HepG2 (cell line): ENCODE data around the gene FBF1. TPM values are rescaled to one million over a fixed set of nuclear protein-coding genes. Genes with fewer than 3 reads are reported as not detected.
A peak's percentile ranks its signal among the peaks of the same experiment; 100 is the strongest.

Experiments used
- ARID2 ChIP-seq: sonication (generic); formaldehyde crosslinking; IDR thresholded peaks from 2 replicates; pipeline ENCODE4 v1.8.1; 2022; ENCODE audit warnings: mild to moderate bottlenecking, missing genetic modification reagents, borderline replicate concordance
- CEBPB ChIP-seq: IDR thresholded peaks from 2 replicates; pipeline ENCODE4 v1.6.1; 2011; ENCODE audit warnings: low read depth, low read length, improper control_type of control experiment, borderline replicate concordance
- FOSL2 ChIP-seq: sonication (generic); formaldehyde crosslinking; IDR thresholded peaks from 2 replicates; pipeline ENCODE4 v1.4.0; 2020; ENCODE audit warnings: missing genetic modification reagents
- HNF4A ChIP-seq: sonication (generic); formaldehyde crosslinking; IDR thresholded peaks from 2 replicates; pipeline ENCODE4 v1.4.0; 2020; ENCODE audit warnings: missing genetic modification reagents
- HNF4G ChIP-seq, 2 experiments: sonication (generic) in 1 of 2; formaldehyde crosslinking in 1 of 2; IDR thresholded peaks; 2 replicates each; pipeline versions ENCODE4 v1.4.0 to v1.6.1; 2011 to 2020; ENCODE audit warnings: borderline replicate concordance in 2 of 2, low read depth in 2 of 2, mild to moderate bottlenecking in 2 of 2, low read length in 1 of 2, missing genetic modification reagents in 1 of 2, moderate library complexity in 1 of 2
- NFRKB ChIP-seq: fragments of 450-650 bp; IDR thresholded peaks from 2 replicates; pipeline ENCODE4 v1.6.1; 2017
- NR2F1 ChIP-seq, 2 experiments: fragments of 450-650 bp in 1 of 2; formaldehyde crosslinking in 1 of 2; IDR thresholded peaks; 2 replicates each; pipeline versions ENCODE4 v1.5.0 to v1.6.1; 2016 to 2020; ENCODE audit warnings: mild to moderate bottlenecking in 1 of 2, missing compliant biosample characterization in 1 of 2, missing genetic modification reagents in 1 of 2, moderate library complexity in 1 of 2
- RFXANK ChIP-seq: IDR thresholded peaks from 2 replicates; pipeline ENCODE4 v1.6.1; 2016
- SCMH1 ChIP-seq: sonication (generic); formaldehyde crosslinking; IDR thresholded peaks from 2 replicates; pipeline ENCODE4 v1.9.0; 2021; ENCODE audit warnings: missing genetic modification reagents, mild to moderate bottlenecking, borderline replicate concordance
- SP4 ChIP-seq: sonication (generic); formaldehyde crosslinking; IDR thresholded peaks from 2 replicates; pipeline ENCODE4 v1.8.1; 2023; ENCODE audit warnings: mild to moderate bottlenecking, missing genetic modification reagents
- TMF1 ChIP-seq: sonication (generic); formaldehyde crosslinking; IDR thresholded peaks from 2 replicates; pipeline ENCODE4 v1.8.1; 2022; ENCODE audit warnings: low read depth, missing genetic modification reagents
- ZNF124 ChIP-seq: sonication (generic); formaldehyde crosslinking; IDR thresholded peaks from 2 replicates; pipeline ENCODE4 v1.4.0; 2020; ENCODE audit warnings: missing genetic modification reagents
- ZNF160 ChIP-seq: sonication (generic); formaldehyde crosslinking; IDR thresholded peaks from 2 replicates; pipeline ENCODE4 v1.8.0; 2022; ENCODE audit warnings: mild to moderate bottlenecking, inconsistent platforms, missing genetic modification reagents
- ZNF180 ChIP-seq: sonication (generic); formaldehyde crosslinking; IDR thresholded peaks from 2 replicates; pipeline ENCODE4 v1.4.0; 2020; ENCODE audit warnings: low read depth, missing genetic modification reagents, borderline replicate concordance
- ZNF383 ChIP-seq: sonication (generic); formaldehyde crosslinking; IDR thresholded peaks from 2 replicates; pipeline ENCODE4 v1.4.0; 2020; ENCODE audit warnings: missing genetic modification reagents, mild to moderate bottlenecking, borderline replicate concordance
- ZNF484 ChIP-seq: sonication (generic); formaldehyde crosslinking; IDR thresholded peaks from 2 replicates; pipeline ENCODE4 v1.5.1; 2020; ENCODE audit warnings: mild to moderate bottlenecking, low read depth, missing genetic modification reagents, borderline replicate concordance
- ZNF607 ChIP-seq: sonication (generic); formaldehyde crosslinking; IDR thresholded peaks from 2 replicates; pipeline ENCODE4 v1.5.1; 2020; ENCODE audit warnings: missing genetic modification reagents, mild to moderate bottlenecking, borderline replicate concordance
- ZNF782 ChIP-seq: sonication (generic); formaldehyde crosslinking; IDR thresholded peaks from 2 replicates; pipeline ENCODE4 v1.4.0; 2020; ENCODE audit warnings: missing genetic modification reagents, mild to moderate bottlenecking, borderline replicate concordance
- ZNF841 ChIP-seq: sonication (generic); formaldehyde crosslinking; IDR thresholded peaks from 2 replicates; pipeline ENCODE4 v1.8.1; 2023; ENCODE audit warnings: missing genetic modification reagents, borderline replicate concordance
- polyA plus RNA-seq, 8 experiments: library from polyadenylated mRNA; depleted of rRNA in 3 of 8; stranded (reverse) in 7 of 8; unstranded in 1 of 8; fragments of >200 nt; fragmentation: Illumina TruSeq in 4 of 8; extraction: Trizol in 4 of 8; gene quantifications; 2 replicates each; pipeline versions ENCODE4 v1.2.1 to v1.2.3, GENCODE V29; 2011 to 2016; ENCODE audit warnings: low read depth in 4 of 8, missing spikeins in 1 of 8, mixed read lengths in 1 of 8; ENCODE audit not compliant: insufficient read depth in 1 of 8
- total RNA-seq, 5 experiments: library from RNA; depleted of rRNA; stranded (reverse); fragments of >200 nt; fragmentation: Illumina TruSeq; extraction: Trizol; gene quantifications; 2 replicates each; pipeline ENCODE4 v1.2.3, GENCODE V29; 2016; ENCODE audit warnings: low read depth in 1 of 5
- TF ChIP-seq, protein P1 (sequence below): sonication (generic); formaldehyde crosslinking; IDR thresholded peaks from 2 replicates; pipeline ENCODE4 v1.5.0; 2020; ENCODE audit warnings: mild to moderate bottlenecking, missing genetic modification reagents, moderate library complexity
- TF ChIP-seq, protein P2 (sequence below): sonication (generic); formaldehyde crosslinking; IDR thresholded peaks from 2 replicates; pipeline ENCODE4 v1.5.0; 2020; ENCODE audit warnings: missing genetic modification reagents
- TF ChIP-seq, protein P3 (sequence below): sonication (generic); formaldehyde crosslinking; IDR thresholded peaks from 2 replicates; pipeline ENCODE4 v1.4.0; 2020; ENCODE audit warnings: missing genetic modification reagents, borderline replicate concordance

The FBF1 gene
- total and polyA plus RNA-seq, 2 of the 13 experiments (the other 11 are each of a cell fraction or from before 2014, with no cell fraction given), result 2.4 to 8.1 TPM

DNA sequence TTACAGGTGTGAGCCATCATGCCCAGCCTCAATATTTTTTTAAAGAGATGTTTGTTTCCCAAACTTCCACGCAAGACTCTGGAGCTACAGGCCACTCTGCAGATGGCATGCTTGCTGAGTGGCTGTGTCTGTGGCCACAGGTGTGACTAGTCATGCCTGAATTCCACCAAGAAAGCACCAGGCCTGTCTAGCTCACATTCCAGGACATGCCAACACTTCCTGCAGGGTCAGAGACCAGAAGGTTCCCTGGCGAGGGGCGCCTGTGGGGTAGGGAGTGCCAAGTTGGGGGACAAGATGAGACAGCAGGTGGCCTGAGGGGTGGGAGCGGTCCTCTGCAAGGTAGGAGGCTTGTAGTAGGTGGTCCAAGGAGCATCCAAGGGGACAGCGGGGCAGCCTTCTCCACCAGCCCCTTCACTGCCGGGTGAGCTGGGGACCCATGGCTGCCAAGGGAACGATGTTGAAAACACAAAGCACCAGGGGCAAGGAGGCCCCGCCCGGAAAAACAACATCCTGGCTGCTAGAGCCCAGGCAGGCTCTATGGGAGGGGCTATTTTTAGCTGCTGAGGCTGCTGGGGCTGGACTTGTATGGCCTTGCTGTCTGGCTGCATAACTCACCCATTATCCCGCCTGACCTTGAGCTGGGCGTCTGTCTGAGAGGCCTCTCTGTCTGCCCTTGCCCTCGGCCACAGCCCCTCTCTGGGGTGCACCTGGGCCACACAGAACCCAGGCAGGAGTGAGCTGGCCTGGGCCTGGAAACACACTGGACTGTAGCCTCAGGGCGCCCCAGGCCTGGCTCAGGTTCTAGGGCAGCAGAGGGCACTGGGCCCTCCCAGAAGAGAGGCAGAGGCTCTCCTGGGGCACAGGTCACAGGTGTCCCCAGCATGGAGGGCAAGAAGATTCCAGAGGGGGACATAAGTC is 68.1 kb downstream of the FBF1 start (continued):
- TF ChIP-seq ZNF782 (no peak), ARID2 (CRISPR knock-in tag) (peak; percentile 87), ZNF607 (CRISPR knock-in tag) (no peak; the same call in 1 of the 2 replicates), CEBPB (no peak), ZNF124 (CRISPR knock-in tag) (0 out of 2 replicates have a peak, but pooled peaks have one; percentile 27), ZNF160 (CRISPR knock-in tag) (peak; percentile 89), ZNF841 (no peak), NFRKB (no peak), ZNF383 (CRISPR knock-in tag) (no peak), ZNF484 (CRISPR knock-in tag) (no peak), HNF4A (CRISPR knock-in tag) (peak; percentile 92), TMF1 (CRISPR knock-in tag) (no peak), ZNF180 (CRISPR knock-in tag) (no peak), HNF4G (IDR thresholded peaks at IDR 0.05; ENCODE audit: borderline replicate concordance, low read depth, low read length) (peak; percentile 55; the same call in 1 of the 2 replicates), HNF4G (CRISPR knock-in tag; IDR thresholded peaks at IDR 0.05; ENCODE audit: borderline replicate concordance, low read depth) (peak; percentile 96), FOSL2 (CRISPR knock-in tag) (peak; percentile 79), NR2F1 (CRISPR knock-in tag; IDR thresholded peaks at IDR 0.05) (peak; percentile 23 to 58; a peak in 2 of 4 replicates), SCMH1 (CRISPR knock-in tag) (no peak), RFXANK (CRISPR knock-in tag) (no peak; the same call in 1 of the 2 replicates), SP4 (CRISPR knock-in tag) (peak; percentile 39; the same call in 1 of the 2 replicates)
- TF ChIP-seq, protein P1, sequence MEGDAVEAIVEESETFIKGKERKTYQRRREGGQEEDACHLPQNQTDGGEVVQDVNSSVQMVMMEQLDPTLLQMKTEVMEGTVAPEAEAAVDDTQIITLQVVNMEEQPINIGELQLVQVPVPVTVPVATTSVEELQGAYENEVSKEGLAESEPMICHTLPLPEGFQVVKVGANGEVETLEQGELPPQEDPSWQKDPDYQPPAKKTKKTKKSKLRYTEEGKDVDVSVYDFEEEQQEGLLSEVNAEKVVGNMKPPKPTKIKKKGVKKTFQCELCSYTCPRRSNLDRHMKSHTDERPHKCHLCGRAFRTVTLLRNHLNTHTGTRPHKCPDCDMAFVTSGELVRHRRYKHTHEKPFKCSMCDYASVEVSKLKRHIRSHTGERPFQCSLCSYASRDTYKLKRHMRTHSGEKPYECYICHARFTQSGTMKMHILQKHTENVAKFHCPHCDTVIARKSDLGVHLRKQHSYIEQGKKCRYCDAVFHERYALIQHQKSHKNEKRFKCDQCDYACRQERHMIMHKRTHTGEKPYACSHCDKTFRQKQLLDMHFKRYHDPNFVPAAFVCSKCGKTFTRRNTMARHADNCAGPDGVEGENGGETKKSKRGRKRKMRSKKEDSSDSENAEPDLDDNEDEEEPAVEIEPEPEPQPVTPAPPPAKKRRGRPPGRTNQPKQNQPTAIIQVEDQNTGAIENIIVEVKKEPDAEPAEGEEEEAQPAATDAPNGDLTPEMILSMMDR (CRISPR knock-in tag), result peak; percentile 43
- TF ChIP-seq, protein P2, sequence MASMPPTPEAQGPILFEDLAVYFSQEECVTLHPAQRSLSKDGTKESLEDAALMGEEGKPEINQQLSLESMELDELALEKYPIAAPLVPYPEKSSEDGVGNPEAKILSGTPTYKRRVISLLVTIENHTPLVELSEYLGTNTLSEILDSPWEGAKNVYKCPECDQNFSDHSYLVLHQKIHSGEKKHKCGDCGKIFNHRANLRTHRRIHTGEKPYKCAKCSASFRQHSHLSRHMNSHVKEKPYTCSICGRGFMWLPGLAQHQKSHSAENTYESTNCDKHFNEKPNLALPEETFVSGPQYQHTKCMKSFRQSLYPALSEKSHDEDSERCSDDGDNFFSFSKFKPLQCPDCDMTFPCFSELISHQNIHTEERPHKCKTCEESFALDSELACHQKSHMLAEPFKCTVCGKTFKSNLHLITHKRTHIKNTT (CRISPR knock-in tag), result no peak
- TF ChIP-seq, protein P3, sequence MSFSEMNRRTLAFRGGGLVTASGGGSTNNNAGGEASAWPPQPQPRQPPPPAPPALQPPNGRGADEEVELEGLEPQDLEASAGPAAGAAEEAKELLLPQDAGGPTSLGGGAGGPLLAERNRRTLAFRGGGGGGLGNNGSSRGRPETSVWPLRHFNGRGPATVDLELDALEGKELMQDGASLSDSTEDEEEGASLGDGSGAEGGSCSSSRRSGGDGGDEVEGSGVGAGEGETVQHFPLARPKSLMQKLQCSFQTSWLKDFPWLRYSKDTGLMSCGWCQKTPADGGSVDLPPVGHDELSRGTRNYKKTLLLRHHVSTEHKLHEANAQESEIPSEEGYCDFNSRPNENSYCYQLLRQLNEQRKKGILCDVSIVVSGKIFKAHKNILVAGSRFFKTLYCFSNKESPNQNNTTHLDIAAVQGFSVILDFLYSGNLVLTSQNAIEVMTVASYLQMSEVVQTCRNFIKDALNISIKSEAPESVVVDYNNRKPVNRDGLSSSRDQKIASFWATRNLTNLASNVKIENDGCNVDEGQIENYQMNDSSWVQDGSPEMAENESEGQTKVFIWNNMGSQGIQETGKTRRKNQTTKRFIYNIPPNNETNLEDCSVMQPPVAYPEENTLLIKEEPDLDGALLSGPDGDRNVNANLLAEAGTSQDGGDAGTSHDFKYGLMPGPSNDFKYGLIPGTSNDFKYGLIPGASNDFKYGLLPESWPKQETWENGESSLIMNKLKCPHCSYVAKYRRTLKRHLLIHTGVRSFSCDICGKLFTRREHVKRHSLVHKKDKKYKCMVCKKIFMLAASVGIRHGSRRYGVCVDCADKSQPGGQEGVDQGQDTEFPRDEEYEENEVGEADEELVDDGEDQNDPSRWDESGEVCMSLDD (CRISPR knock-in tag), result peak; percentile 98
